A549 (cell line): ENCODE results near the gene TIMP1.

Experiments
- HDAC2 ChIP-seq: fragments of 200-600 bp; sonication (generic); IDR thresholded peaks from 2 replicates; pipeline ENCODE4 v1.6.1; 2016
- KDM1A ChIP-seq: fragments of 200-600 bp; sonication (generic); IDR thresholded peaks from 2 replicates; pipeline ENCODE4 v1.6.1; 2016; ENCODE audit warnings: low read depth, mild to moderate bottlenecking
- POLR2A ChIP-seq: IDR thresholded peaks from 2 replicates; pipeline ENCODE4 v1.6.1; 2012; ENCODE audit warnings: mild to moderate bottlenecking, low read length
- RAD21 ChIP-seq, 2 experiments: fragments of >200 bp in 1 of 2; sonication (Bioruptor Twin) in 1 of 2; formaldehyde crosslinking in 1 of 2; IDR thresholded peaks in 1 of 2; conservative IDR thresholded peaks in 1 of 2; 2 replicates in 1 of 2; 3 replicates in 1 of 2; pipeline ENCODE4 v1.6.1; 2012 to 2018; ENCODE audit warnings: inconsistent platforms in 1 of 2
- ZFP36 ChIP-seq: fragments of 450-650 bp; IDR thresholded peaks from 2 replicates; pipeline ENCODE4 v1.6.1; 2014; ENCODE audit warnings: borderline replicate concordance; ENCODE audit not compliant: partially characterized antibody
- TF ChIP-seq, protein P1 (sequence below): fragments of >200 bp; sonication (Bioruptor Twin); formaldehyde crosslinking; IDR thresholded peaks from 3 replicates; pipeline ENCODE4 v1.5.1; 2016
- TF ChIP-seq, protein P2 (sequence below): IDR thresholded peaks from 2 replicates; pipeline ENCODE4 v1.6.1; 2012

DNA sequence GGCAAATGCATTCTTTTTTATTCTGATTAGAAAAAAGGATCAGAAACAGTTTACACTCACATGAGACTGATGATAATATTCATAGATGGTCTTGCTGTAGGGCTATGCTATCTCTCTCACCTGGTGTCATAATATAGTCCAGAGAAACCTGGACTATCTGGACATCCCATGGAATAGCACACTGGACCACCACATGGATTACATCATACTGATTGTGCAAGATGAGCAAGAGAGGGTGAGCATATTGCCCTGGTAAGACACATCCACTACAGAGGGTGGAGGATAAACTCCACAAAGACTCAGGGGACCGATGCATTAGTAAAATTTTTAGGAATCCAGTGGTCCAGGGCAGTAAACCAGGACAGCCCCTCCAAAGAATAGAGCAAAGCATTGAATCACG lies 29.3 kb downstream of the TIMP1 start:
- TF ChIP-seq, protein P1, sequence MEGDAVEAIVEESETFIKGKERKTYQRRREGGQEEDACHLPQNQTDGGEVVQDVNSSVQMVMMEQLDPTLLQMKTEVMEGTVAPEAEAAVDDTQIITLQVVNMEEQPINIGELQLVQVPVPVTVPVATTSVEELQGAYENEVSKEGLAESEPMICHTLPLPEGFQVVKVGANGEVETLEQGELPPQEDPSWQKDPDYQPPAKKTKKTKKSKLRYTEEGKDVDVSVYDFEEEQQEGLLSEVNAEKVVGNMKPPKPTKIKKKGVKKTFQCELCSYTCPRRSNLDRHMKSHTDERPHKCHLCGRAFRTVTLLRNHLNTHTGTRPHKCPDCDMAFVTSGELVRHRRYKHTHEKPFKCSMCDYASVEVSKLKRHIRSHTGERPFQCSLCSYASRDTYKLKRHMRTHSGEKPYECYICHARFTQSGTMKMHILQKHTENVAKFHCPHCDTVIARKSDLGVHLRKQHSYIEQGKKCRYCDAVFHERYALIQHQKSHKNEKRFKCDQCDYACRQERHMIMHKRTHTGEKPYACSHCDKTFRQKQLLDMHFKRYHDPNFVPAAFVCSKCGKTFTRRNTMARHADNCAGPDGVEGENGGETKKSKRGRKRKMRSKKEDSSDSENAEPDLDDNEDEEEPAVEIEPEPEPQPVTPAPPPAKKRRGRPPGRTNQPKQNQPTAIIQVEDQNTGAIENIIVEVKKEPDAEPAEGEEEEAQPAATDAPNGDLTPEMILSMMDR: no peak
- TF ChIP-seq POLR2A (no peak), KDM1A (no peak), RAD21 (conservative IDR thresholded peaks at IDR 0.05 in 1 of 2, IDR thresholded peaks at IDR 0.05 in 1 of 2) (no peak), ZFP36 (no peak), HDAC2 (no peak)
- TF ChIP-seq, protein P2, sequence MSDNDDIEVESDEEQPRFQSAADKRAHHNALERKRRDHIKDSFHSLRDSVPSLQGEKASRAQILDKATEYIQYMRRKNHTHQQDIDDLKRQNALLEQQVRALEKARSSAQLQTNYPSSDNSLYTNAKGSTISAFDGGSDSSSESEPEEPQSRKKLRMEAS: no peak
